Measurements from ENCODE around the gene COX7B. TPM values are rescaled to one million over a fixed set of nuclear protein-coding genes. Genes with fewer than 3 reads are reported as not detected.

The COX7B gene
- total and polyA plus RNA-seq, 2 of the 8 experiments (the other 6 are each of a cell fraction or from before 2014, with no cell fraction given): 268 to 974 TPM

- Histone ChIP-seq H4K20me1 (replicated peaks in 1 of 2; ENCODE audit: control insufficient read depth in 1 of 2, insufficient read depth in 2 of 2, low read length in 2 of 2) (no peaks in the 10 kb centered on the region), H3K27me3 (replicated peaks in 1 of 4; ENCODE audit: control insufficient read depth in 3 of 4, extremely low read depth in 1 of 4, insufficient read depth in 3 of 4, low read length in 3 of 4) (no peaks in the 10 kb centered on the region), H2BK5ac (ENCODE audit: low read depth, low read length) (no peak overlapping the region), H3K14ac (ENCODE audit: insufficient read length) (no peak overlapping the region), H4K8ac (ENCODE audit: extremely low read depth, insufficient read depth, low read length) (no peak overlapping the region), H3K79me1 (ENCODE audit: low read depth, low read length) (no peaks in the 10 kb centered on the region), H3K9me3 (ENCODE audit: insufficient read depth in 2 of 2, low read depth in 1 of 2, low read length in 1 of 2) (no peaks in the 10 kb centered on the region), H3K9ac (replicated peaks in 1 of 4; ENCODE audit: extremely low read depth in 1 of 4, low read depth in 3 of 4, low read length in 3 of 4) (no peak overlapping the region), H4K5ac (ENCODE audit: insufficient read length, low read depth, low read length) (no peak overlapping the region), H3K18ac (ENCODE audit: extremely low read depth, low read length) (no peak overlapping the region), H3K23ac (ENCODE audit: insufficient read length) (no peak overlapping the region), H3K36me3 (ENCODE audit: control insufficient read depth in 2 of 4, insufficient read depth in 4 of 4, low read length in 3 of 4) (no peaks in the 10 kb centered on the region), H2AK5ac (ENCODE audit: low read depth, low read length) (no peak overlapping the region), H3K4me1 (replicated peaks in 1 of 4; ENCODE audit: control insufficient read depth in 3 of 4, insufficient read depth in 4 of 4, low read length in 3 of 4) (no peaks in the 10 kb centered on the region), H2BK120ac (replicated peaks; ENCODE audit: low read depth, low read length) (no peak overlapping the region), H3K23me2 (ENCODE audit: low read depth, low read length) (no peaks in the 10 kb centered on the region), H2BK20ac (ENCODE audit: low read length) (no peak overlapping the region), H2AFZ (ENCODE audit: low read length) (no peak overlapping the region), H4K91ac (replicated peaks; ENCODE audit: insufficient read length, low read length) (no peak overlapping the region), H3K4me3 (ENCODE audit: extremely low read depth in 1 of 4, insufficient read depth in 2 of 4, low read depth in 3 of 4, low read length in 4 of 4) (no peak overlapping the region), H3K4me2 (ENCODE audit: insufficient read depth in 1 of 2, low read depth in 2 of 2, low read length in 2 of 2) (no peak overlapping the region), H3K79me2 (ENCODE audit: control insufficient read depth in 1 of 2, insufficient read depth in 2 of 2, low read length in 2 of 2) (no peaks in the 10 kb centered on the region), H3K4ac (replicated peaks; ENCODE audit: insufficient read length, low read depth, low read length) (no peak overlapping the region), H2BK12ac (ENCODE audit: low read depth, low read length) (no peak overlapping the region), H3K56ac (replicated peaks; ENCODE audit: insufficient read length, low read depth, low read length) (no peak overlapping the region), H2BK15ac (ENCODE audit: low read length) (no peak overlapping the region), H3K27ac (ENCODE audit: low read depth, low read length) (no peak overlapping the region)
- WGBS, 2 experiments (ENCODE audit: extremely low coverage in 1 of 2, insufficient coverage in 1 of 2, insufficient read length in 1 of 2, insufficient replicate concordance in 2 of 2, low coverage in 1 of 2, low lambda C conversion rate in 2 of 2, missing lambda C conversion rate in 1 of 2): 88% methylated on average over 1 of the region's 1 CpG; no CpG with 5 or more reads in 1 of the 2 experiments
- ChIA-PET CTCF (ENCODE audit: partially characterized antibody) (no interaction called here), POLR2A (ENCODE audit: partially characterized antibody) (no interaction called here)
- FAIRE-seq: no peak
- no peak for DNase-seq (ENCODE audit: low read depth in 1 of 2, low spot score in 2 of 2)
- TF ChIP-seq, protein P1, sequence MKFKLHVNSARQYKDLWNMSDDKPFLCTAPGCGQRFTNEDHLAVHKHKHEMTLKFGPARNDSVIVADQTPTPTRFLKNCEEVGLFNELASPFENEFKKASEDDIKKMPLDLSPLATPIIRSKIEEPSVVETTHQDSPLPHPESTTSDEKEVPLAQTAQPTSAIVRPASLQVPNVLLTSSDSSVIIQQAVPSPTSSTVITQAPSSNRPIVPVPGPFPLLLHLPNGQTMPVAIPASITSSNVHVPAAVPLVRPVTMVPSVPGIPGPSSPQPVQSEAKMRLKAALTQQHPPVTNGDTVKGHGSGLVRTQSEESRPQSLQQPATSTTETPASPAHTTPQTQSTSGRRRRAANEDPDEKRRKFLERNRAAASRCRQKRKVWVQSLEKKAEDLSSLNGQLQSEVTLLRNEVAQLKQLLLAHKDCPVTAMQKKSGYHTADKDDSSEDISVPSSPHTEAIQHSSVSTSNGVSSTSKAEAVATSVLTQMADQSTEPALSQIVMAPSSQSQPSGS (IDR thresholded peaks at IDR 0.05; ENCODE audit: low read length): no peak
- TF ChIP-seq FOSL1 (IDR thresholded peaks at IDR 0.05; ENCODE audit: insufficient read depth, low read depth, low read length) (no peak), TEAD4 (IDR thresholded peaks at IDR 0.05; ENCODE audit: low read depth, low read length) (no peak), RBBP5 (IDR thresholded peaks at IDR 0.05; ENCODE audit: borderline replicate concordance, low read depth, low read length) (no peak), SP1 (IDR thresholded peaks at IDR 0.05; ENCODE audit: low read depth, low read length) (no peak), EGR1 (IDR thresholded peaks at IDR 0.05; ENCODE audit: borderline replicate concordance, low read depth, low read length) (no peak), SIRT6 (IDR thresholded peaks at IDR 0.05; ENCODE audit: low read length) (no peak), MAX (IDR thresholded peaks at IDR 0.05) (no peak), JUN (IDR thresholded peaks at IDR 0.05; ENCODE audit: low read depth, low read length) (no peak), SAP30 (IDR thresholded peaks at IDR 0.05; ENCODE audit: insufficient read depth, insufficient replicate concordance, low read length) (no peak), KDM1A (IDR thresholded peaks at IDR 0.05; ENCODE audit: borderline replicate concordance, low read length) (no peak), SRF (IDR thresholded peaks at IDR 0.05; ENCODE audit: low read depth, low read length) (no peak), HDAC6 (IDR thresholded peaks at IDR 0.05; ENCODE audit: low read depth, low read length) (no peak)
Measured at GRCh38 chrX:77930581-77930980, 31.3 kb downstream of the COX7B start.
